Non-pigmented ciliary epithelial cell (primary cell): ENCODE measurements around the gene HES3.
"Not testable (repeated sequence)": the region's sequence is repeated elsewhere in the genome, so short reads cannot be mapped to it uniquely, and the experiment has no call there.

Experiments
- DNase-seq: peaks from one replicate; pipeline ENCODE4 v3.0.0-alpha.2; 2010; ENCODE audit warnings: low read depth

Gene HES3

GRCh38 chr1:6219641-6220040 lies 24.3 kb upstream of the HES3 start:
- DNase-seq, result not testable (repeated sequence)

- DNase-seq, result no peak
These were observed 23.7 kb upstream of the HES3 start for GRCh38 chr1:6220236-6220635.

- DNase-seq, result no peak
These were observed 22.7 kb upstream of the HES3 start for GRCh38 chr1:6221210-6221784.

GRCh38 chr1:6222636-6223035 lies 21.3 kb upstream of the HES3 start:
- DNase-seq, result no peak

DNA sequence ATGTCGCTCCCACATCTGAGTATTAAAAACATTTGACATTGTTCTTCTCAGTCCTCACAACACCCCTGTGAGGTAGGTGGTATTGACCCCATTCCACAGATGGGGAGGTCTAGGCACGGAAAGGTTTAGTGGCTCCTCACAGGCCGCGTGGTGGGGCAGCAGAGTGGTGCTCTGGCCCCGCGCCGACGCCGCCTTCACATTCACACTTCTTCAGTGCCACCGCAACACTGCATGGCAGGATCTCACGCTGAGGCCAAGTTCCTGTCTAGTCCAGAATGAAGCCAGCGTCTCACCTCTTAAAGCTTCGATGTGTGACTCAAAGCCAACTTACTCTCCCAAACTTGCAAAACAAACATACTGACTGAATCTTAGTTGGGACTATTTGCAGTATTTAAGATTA lies 20.4 kb upstream of the HES3 start:
- DNase-seq, result no peak

GRCh38 chr1:6224718-6225117 lies 19.3 kb upstream of the HES3 start:
- DNase-seq, result no peak

DNA sequence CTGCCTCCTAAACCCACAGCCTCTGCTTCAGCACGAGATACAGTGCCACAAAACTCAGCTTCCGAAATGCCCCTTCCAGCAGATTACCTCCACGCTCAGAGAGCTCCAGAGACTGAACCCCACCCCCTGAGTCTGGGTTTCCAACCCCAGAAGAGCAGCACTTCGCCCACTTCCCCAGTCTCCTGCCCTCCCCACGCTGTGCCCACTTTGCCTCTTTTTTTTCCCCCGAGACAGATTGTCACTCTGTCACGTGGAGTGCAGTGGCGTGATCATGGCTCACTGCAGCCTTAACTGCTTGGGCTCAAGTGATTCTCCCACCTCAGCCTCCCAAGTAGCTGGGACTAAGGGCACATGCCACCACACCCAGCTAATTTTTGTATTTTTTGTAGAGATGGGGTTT lies 18.3 kb upstream of the HES3 start:
- DNase-seq, result no peak

GRCh38 chr1:6233376-6233775 lies 10.6 kb upstream of the HES3 start:
- no peak for DNase-seq

DNA sequence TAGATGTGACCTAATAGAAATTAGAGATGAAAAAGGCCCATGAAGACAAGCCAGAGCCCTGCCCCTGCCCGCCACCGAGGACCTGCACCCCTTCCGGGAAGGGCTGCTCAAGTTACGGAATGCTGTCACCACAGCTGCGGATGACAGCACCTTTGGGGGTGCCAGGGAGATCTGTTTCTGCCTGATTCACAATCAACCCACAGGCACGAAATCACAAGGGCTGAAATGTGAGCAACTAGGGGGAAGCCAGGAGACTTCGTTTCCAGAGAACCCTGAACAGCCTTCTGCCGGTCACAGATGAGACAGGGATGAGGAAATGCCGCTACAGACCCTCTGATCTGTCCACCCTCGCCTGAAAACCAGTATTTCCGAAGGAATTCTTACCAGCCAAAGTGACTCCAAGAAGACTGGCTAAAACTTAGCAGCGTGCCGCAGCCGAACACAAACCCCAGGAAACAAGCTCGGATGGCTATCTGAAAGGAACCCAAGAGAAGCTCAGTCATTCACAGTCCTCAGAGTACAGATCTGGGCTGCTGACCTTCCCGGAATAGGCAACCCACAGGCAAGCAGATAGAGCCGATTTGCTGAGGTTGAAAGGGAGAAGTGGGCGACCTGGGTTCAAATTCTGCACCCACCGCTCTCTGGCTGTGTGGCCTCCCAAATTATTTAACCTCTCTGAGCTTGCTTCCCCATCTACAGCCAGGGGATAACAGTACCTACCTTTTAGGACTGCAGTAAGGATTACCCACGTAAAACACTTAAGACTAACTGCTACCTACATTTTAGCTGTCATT lies 9.3 kb upstream of the HES3 start:
- DNase-seq, result no peak

DNA sequence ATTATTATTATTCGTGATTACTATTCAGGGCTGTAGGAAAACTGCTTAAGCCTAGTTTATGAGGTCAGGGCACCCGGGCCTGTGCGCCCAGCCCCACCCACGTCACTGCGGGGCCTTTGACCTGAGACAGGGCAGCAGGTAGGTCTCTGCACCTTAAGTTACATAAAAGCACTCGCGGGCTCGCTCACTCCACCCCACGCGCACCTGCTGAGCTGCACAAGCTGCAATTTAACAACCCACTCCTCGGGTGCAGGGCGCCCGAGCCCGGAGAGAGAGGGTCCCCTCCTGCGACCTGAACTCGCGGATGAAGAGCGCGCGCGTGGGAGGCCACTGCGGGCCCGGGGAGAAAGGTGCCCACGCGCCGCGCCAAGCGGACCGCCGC lies 8.7 kb upstream of the HES3 start:
- DNase-seq, result no peak

DNA sequence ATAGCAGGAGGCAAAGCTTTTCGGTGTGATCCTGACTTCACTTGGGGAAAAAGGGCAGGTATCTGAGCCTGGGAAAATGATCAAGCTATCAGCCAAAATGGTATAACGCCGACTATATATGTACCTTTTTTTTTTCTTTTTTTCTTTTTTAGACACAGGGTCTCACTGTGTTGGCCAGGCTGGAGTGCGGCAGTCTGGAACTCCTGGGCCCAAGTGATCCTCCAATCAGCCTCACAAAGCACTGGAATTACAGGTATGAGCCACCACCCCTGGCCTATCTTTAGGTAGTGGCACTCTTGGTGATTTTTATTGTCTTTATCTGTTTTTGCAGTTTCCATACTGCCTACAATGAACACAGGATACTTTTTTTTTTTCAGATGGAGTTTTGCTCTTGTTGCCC lies 6.9 kb upstream of the HES3 start:
- DNase-seq, result no peak

GRCh38 chr1:6239213-6239752 lies 4.7 kb upstream of the HES3 start:
- no peak for DNase-seq

DNA sequence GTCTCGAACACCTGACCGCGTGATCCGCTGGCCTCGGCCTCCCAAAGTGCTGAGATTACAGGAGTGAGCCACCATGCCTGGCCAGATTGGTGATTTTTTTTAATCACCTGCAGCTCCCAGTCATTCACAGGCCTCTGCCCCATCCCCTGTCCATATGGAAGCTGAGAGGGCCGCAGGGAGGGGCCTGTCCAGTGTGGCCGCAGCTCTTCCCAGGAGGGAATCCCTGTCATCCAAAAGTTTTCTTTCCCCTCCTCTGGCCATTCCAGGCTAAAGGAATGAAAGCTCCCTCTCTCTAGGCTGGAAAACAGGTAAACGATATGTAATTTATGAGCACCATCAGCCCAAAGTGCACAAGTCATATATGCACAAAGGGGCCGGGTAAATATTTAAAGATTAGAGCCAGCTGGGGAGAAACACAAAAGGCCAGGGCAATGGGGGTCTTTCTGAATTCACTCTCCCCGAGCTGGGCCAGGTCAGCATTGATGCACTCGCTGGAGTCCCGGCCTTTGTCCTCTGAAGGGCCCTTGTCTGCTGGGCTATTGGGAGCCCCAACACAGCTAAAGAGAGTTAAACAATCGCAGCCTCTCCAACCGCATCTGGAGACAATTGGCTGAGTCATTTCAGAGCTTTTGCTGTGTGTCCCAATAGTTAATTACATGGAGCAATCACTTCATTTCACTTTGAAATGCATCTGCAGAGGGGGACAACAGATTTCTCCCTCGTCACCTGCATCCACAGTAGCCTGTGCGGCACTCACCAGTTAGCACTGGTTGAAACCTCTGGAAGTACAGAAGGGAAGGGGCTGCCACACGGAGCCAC lies 3.8 kb upstream of the HES3 start:
- no peak for DNase-seq

GRCh38 chr1:6241107-6241886 lies 2.7 kb upstream of the HES3 start:
- no peak for DNase-seq

GRCh38 chr1:6241887-6242740 lies 1.9 kb upstream of the HES3 start:
- DNase-seq, result no peak

DNA sequence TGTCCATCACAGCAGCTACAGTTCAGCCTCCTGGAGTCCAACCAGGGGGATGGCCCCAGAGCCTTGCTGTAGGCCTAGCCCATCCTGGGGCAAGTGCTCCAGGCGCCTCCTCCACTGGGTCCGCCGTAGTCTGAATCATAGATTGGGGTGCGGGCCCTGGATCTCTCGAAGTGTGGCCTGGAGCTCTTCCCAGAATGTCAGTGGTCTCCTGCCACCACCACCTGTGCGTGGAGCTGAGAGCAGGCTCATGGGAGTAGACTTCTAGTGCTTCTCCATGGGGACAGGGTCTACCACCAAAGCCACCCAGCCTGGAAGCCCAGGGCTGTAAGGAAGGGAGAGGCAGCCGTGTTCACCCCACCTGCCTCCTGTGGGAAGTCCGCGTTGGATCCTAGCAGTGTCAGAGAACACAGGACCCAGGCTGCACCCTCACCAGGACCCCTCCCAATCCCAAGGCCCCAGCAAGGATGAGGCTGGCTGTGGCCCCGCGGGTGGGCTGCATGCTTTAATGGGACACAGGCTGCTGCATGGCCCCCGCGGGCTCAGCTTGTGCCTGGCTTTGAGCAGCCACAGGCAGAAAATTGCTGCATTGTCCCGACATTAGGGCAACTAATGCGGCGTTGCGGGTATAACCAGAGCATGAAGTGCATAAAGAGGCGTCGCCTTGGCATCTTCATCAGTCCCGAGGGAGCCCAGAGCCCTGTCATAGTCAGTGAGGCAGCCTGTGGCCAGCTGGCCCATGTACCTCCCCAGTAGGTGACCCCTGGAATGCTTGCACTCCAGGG lies 735 bp upstream of the HES3 start:
- no peak for DNase-seq

- DNase-seq, result no peak
These were observed 546 bp downstream of the HES3 start for GRCh38 chr1:6244401-6245049.

DNA sequence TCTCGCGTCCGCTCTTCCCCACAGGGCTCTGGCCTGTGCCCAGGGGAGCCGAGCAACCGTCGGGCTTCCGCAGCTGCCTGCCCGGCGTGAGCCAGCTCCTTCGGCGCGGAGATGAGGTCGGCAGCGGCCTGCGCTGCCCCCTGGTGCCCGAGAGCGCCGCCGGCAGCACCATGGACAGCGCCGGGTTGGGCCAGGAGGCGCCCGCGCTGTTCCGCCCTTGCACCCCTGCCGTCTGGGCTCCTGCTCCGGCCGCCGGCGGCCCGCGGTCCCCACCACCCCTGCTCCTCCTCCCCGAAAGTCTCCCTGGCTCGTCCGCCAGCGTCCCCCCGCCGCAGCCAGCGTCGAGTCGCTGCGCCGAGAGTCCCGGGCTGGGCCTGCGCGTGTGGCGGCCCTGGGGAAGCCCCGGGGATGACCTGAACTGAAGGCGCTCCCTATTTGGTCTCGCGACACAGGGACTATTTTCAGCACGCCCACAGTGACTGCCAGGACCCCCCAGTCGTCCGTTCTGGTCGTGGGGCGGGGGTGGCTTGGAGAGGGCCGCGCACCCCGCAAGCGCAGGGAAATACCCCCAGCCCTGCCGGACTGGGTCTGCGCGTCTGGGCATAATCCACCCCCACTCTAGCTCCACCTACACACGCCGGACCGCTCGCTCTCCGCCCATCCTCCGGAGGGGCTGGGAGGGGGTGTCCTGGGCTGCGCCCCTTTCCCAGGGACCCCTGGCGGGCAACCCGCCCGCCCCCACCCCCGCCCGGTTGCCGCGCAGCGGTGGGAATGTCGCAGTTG lies 1.3 kb downstream of the HES3 start:
- no peak for DNase-seq
